H9 (cell line): ENCODE data around the gene KCNQ2. TPM values are rescaled to one million over a fixed set of nuclear protein-coding genes. Genes with fewer than 3 reads are reported as not detected.

Experiments used
- DNase-seq: peaks from one replicate; pipeline ENCODE4 v3.0.0-alpha.2; 2017
- H2AFZ ChIP-seq: one replicate; pipeline ENCODE4 v1.6.1; 2013; ENCODE audit warnings: mild to moderate bottlenecking, low read length, control low read depth, moderate library complexity
- H2AK5ac ChIP-seq: 2 replicates; pipeline ENCODE4 v1.6.1; 2013; ENCODE audit warnings: low read length, control low read depth, mixed read lengths; ENCODE audit not compliant: insufficient read length
- H2BK120ac ChIP-seq: one replicate; pipeline ENCODE4 v1.6.1; 2013; ENCODE audit warnings: low read depth, mild to moderate bottlenecking, low read length, control low read depth, inconsistent platforms; ENCODE audit not compliant: poor library complexity, severe bottlenecking
- H2BK12ac ChIP-seq: 2 replicates; pipeline ENCODE4 v1.6.1; 2013; ENCODE audit warnings: low read length, control low read depth, mixed read lengths, low read depth; ENCODE audit not compliant: insufficient read length
- H2BK15ac ChIP-seq: 2 replicates; pipeline ENCODE4 v1.6.1; 2013; ENCODE audit warnings: low read depth, low read length, control low read depth
- H2BK20ac ChIP-seq: one replicate; pipeline ENCODE4 v1.6.1; 2013; ENCODE audit warnings: low read depth, mild to moderate bottlenecking, low read length, control low read depth, inconsistent platforms; ENCODE audit not compliant: poor library complexity, severe bottlenecking
- H2BK5ac ChIP-seq: 2 replicates; pipeline ENCODE4 v1.6.1; 2013; ENCODE audit warnings: low read length, control low read depth, mixed read lengths; ENCODE audit not compliant: insufficient read length
- H3K14ac ChIP-seq: 2 replicates; pipeline ENCODE4 v1.6.1; 2013; ENCODE audit warnings: low read length, control low read depth; ENCODE audit not compliant: insufficient read depth
- H3K18ac ChIP-seq: 2 replicates; pipeline ENCODE4 v1.6.1; 2013; ENCODE audit warnings: low read depth, mild to moderate bottlenecking, mixed read lengths, low read length, control low read depth; ENCODE audit not compliant: insufficient read length
- H3K23ac ChIP-seq: 2 replicates; pipeline ENCODE4 v1.6.1; 2013; ENCODE audit warnings: low read length, control low read depth, mixed read lengths, low read depth; ENCODE audit not compliant: insufficient read length
- H3K23me2 ChIP-seq: 2 replicates; pipeline ENCODE4 v1.6.1; 2013; ENCODE audit warnings: low read depth, mild to moderate bottlenecking, mixed read lengths, low read length, control low read depth; ENCODE audit not compliant: insufficient read length, poor library complexity, severe bottlenecking
- H3K27ac ChIP-seq: 2 replicates; pipeline ENCODE4 v1.5.1; 2013; ENCODE audit warnings: low read length, control low read depth, mixed read lengths, low read depth; ENCODE audit not compliant: insufficient read length
- H3K27me3 ChIP-seq: 2 replicates; pipeline ENCODE4 v1.6.1; 2013; ENCODE audit warnings: low read length, control low read depth, inconsistent platforms; ENCODE audit not compliant: insufficient read depth
- H3K4ac ChIP-seq: 2 replicates; pipeline ENCODE4 v1.6.1; 2013; ENCODE audit warnings: low read depth, mild to moderate bottlenecking, control low read depth, inconsistent platforms, low read length, moderate library complexity
- H3K4me1 ChIP-seq: 2 replicates; pipeline ENCODE4 v1.6.1; 2013; ENCODE audit warnings: low read length, control low read depth, inconsistent platforms; ENCODE audit not compliant: insufficient read depth
- H3K4me2 ChIP-seq: 2 replicates; pipeline ENCODE4 v1.6.1; 2013; ENCODE audit warnings: low read length, control low read depth, mixed read lengths; ENCODE audit not compliant: insufficient read length, insufficient read depth
- H3K56ac ChIP-seq: 2 replicates; pipeline ENCODE4 v1.6.1; 2013; ENCODE audit warnings: low read depth, mild to moderate bottlenecking, mixed read lengths, low read length, control low read depth; ENCODE audit not compliant: insufficient read length
- H3K79me1 ChIP-seq: 2 replicates; pipeline ENCODE4 v1.6.1; 2013; ENCODE audit warnings: low read depth, mild to moderate bottlenecking, moderate library complexity, low read length, control low read depth, inconsistent platforms; ENCODE audit not compliant: insufficient read depth, poor library complexity, severe bottlenecking
- H3K79me2 ChIP-seq: 2 replicates; pipeline ENCODE4 v1.6.1; 2013; ENCODE audit warnings: low read length, control low read depth, inconsistent platforms; ENCODE audit not compliant: insufficient read depth
- H3K9ac ChIP-seq: 2 replicates; pipeline ENCODE4 v1.6.1; 2013; ENCODE audit warnings: low read length, control low read depth, mixed read lengths; ENCODE audit not compliant: insufficient read length; ENCODE audit errors: extremely low read depth
- H3K9me3 ChIP-seq: one replicate; pipeline ENCODE4 v1.6.1; 2013; ENCODE audit warnings: low read depth, low read length, inconsistent platforms; ENCODE audit not compliant: control insufficient read depth
- H3T11ph ChIP-seq: one replicate; pipeline ENCODE4 v1.6.1; 2013; ENCODE audit warnings: mild to moderate bottlenecking, low read length, control low read depth, inconsistent platforms
- H4K20me1 ChIP-seq: one replicate; pipeline ENCODE4 v1.6.1; 2013; ENCODE audit not compliant: control insufficient read depth, insufficient read length, insufficient read depth
- H4K5ac ChIP-seq: 2 replicates; pipeline ENCODE4 v1.6.1; 2013; ENCODE audit warnings: low read depth, mild to moderate bottlenecking, mixed read lengths, low read length, control low read depth; ENCODE audit not compliant: insufficient read length
- H4K8ac ChIP-seq: replicated peaks from 2 replicates; pipeline ENCODE4 v1.6.1; 2013; ENCODE audit warnings: low read length, control low read depth, mixed read lengths, low read depth; ENCODE audit not compliant: insufficient read length
- H4K91ac ChIP-seq: 2 replicates; pipeline ENCODE4 v1.6.1; 2013; ENCODE audit warnings: low read depth, mild to moderate bottlenecking, moderate library complexity, mixed read lengths, low read length, control low read depth; ENCODE audit not compliant: insufficient read length
- H3K27ac Mint-ChIP-seq, 3 experiments: 2 replicates in 2 of 3; 3 replicates in 1 of 3; pipeline ENCODE4 v1.8.0; 2020 to 2021; ENCODE audit warnings: mixed read lengths in 3 of 3, mild to moderate bottlenecking in 1 of 3, moderate library complexity in 1 of 3
- H3K27me3 Mint-ChIP-seq: 2 replicates; pipeline ENCODE4 v1.8.0; 2021; ENCODE audit warnings: low read depth, mild to moderate bottlenecking, moderate library complexity, mixed read lengths
- H3K36me3 Mint-ChIP-seq, 3 experiments: 2 replicates in 2 of 3; 3 replicates in 1 of 3; pipeline ENCODE4 v1.8.0; 2020 to 2021; ENCODE audit warnings: low read depth in 3 of 3, mixed read lengths in 3 of 3; ENCODE audit not compliant: insufficient read depth in 1 of 3
- H3K4me1 Mint-ChIP-seq, 2 experiments: 2 replicates each; pipeline ENCODE4 v1.8.0; 2020; ENCODE audit warnings: mixed read lengths in 2 of 2
- H3K4me3 Mint-ChIP-seq, 2 experiments: 2 replicates in 1 of 2; 3 replicates in 1 of 2; pipeline ENCODE4 v1.8.0; 2020 to 2021; ENCODE audit warnings: mild to moderate bottlenecking in 2 of 2, mixed read lengths in 2 of 2, moderate library complexity in 1 of 2
- H3K9me3 Mint-ChIP-seq, 2 experiments: 2 replicates in 1 of 2; 3 replicates in 1 of 2; pipeline ENCODE4 v1.8.0; 2020; ENCODE audit warnings: mild to moderate bottlenecking in 2 of 2, mixed read lengths in 2 of 2, moderate library complexity in 1 of 2
- WGBS: extraction: QIAGEN DNeasy Blood & Tissue Kit; methylation state at CpG from one replicate; pipeline ENCODE4 v1.1.7; 2013; ENCODE audit warnings: missing lambda C conversion rate, low lambda C conversion rate, mixed read lengths; ENCODE audit not compliant: insufficient read length; ENCODE audit errors: extremely low coverage; 5-methylcytosine and 5-hydroxymethylcytosine counted together
- total RNA-seq: library from RNA; stranded (reverse); gene quantifications from 2 replicates; pipeline ENCODE4 v1.2.1, GENCODE V29; 2021
- TF ChIP-seq, protein P1 (sequence below): fragments of 200-600 bp; sonication (generic); conservative IDR thresholded peaks from 3 replicates; pipeline ENCODE4 v1.8.0; 2021; ENCODE audit warnings: antibody characterized with exemption, mild to moderate bottlenecking

Gene KCNQ2
- total RNA-seq, 1 experiment from 2014 or later = 69.2 TPM

- Histone ChIP-seq H2BK5ac (no peak overlapping the region), H2BK20ac (no peak overlapping the region), H3T11ph (no peak overlapping the region), H3K4me2 (no peak overlapping the region), H2BK12ac (no peak overlapping the region), H3K18ac (no peak overlapping the region), H4K8ac (no peak overlapping the region), H3K27ac (no peak overlapping the region), H2AFZ (no peak overlapping the region), H3K56ac (no peak overlapping the region), H3K79me2 (no peaks in the 10 kb centered on the region), H4K5ac (no peak overlapping the region), H4K20me1 (no peaks in the 10 kb centered on the region), H3K9me3 (no peaks in the 10 kb centered on the region), H2AK5ac (no peak overlapping the region), H3K23me2 (no peaks in the 10 kb centered on the region), H3K79me1 (no peaks in the 10 kb centered on the region), H3K4me1 (no peaks in the 10 kb centered on the region), H3K14ac (peak overlapping the region; percentile 31; the same call in 1 of the 2 replicates), H3K23ac (no peak overlapping the region), H2BK120ac (no peak overlapping the region), H3K4ac (no peak overlapping the region), H2BK15ac (no peak overlapping the region), H4K91ac (no peak overlapping the region), H3K27me3 (no peaks in the 10 kb centered on the region), H3K9ac (no peak overlapping the region)
- peaks cover 11% of the 10 kb centered on the region for H3K27me3 Mint-ChIP-seq
- no peak for DNase-seq
- TF ChIP-seq, protein P1, sequence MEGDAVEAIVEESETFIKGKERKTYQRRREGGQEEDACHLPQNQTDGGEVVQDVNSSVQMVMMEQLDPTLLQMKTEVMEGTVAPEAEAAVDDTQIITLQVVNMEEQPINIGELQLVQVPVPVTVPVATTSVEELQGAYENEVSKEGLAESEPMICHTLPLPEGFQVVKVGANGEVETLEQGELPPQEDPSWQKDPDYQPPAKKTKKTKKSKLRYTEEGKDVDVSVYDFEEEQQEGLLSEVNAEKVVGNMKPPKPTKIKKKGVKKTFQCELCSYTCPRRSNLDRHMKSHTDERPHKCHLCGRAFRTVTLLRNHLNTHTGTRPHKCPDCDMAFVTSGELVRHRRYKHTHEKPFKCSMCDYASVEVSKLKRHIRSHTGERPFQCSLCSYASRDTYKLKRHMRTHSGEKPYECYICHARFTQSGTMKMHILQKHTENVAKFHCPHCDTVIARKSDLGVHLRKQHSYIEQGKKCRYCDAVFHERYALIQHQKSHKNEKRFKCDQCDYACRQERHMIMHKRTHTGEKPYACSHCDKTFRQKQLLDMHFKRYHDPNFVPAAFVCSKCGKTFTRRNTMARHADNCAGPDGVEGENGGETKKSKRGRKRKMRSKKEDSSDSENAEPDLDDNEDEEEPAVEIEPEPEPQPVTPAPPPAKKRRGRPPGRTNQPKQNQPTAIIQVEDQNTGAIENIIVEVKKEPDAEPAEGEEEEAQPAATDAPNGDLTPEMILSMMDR = no peak
- WGBS = no CpG with 5 or more reads among the region's 29 CpGs
- peak overlapping the region in 1 of 3 experiments; percentile 76; a peak in 2 of 7 replicates for H3K27ac Mint-ChIP-seq
- no peak overlapping the region for H3K4me3 Mint-ChIP-seq
- peaks cover 6 to 28% of the 10 kb centered on the region in 2 experiments for H3K4me1 Mint-ChIP-seq
- no peaks in the 10 kb centered on the region; a peak in 1 of 5 replicates for H3K9me3 Mint-ChIP-seq
- no peaks in the 10 kb centered on the region for H3K36me3 Mint-ChIP-seq
Observed at GRCh38 chr20:63401384-63402110, 70.9 kb downstream of the KCNQ2 start.
